ENCODE data around the gene NKAIN2.

The NKAIN2 gene

DNA sequence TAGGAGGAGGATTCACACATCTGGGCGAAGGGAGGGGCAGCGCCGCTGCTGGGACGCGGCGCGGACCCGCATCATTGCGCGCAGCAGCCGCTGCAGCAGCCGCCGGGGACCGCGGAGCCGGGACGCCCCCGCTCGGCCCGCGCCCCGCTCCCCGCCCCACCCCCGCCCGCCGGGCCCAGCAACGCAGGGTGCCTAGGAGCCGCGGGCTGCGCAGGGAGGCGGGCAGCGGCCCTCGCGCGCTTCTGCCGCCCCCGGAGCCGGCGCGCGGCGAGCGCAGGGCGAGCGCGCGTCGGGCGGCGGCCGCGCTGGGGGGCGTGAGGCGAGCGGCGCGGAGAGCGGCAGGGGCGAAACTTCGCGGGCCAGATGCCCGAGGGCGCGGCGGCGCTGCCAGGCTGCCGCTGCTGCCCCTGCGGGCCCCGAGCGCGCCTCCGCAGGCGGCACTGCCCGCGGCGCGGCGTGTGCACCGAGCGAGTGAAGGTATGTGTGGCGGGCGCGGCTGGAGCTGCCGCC, at the start of gene NKAIN2:
NKAIN2 (plus strand) TSS at position 362 of the 510 bp plus-strand sequence.
- no peak for DNase-seq (ENCODE audit: low read depth)

DNA sequence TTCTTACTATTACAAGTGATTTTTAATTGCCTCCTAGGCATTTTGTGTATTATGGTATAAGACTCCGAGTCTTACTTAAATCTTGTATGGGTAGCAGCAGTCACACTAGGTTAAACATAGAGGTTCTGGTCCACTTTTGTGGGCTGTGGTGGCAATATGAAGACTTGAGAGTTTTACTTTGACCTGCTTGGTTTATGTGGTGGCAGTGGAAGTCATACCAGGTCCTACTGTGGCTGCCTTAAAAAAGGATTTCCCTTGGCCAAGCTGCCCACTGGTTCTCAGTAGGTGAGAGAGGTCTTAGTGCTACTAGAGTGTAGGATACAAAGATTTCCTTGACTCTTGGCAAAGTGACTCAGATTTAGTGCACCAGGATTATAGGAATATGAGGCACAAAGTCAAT, 44.2 kb upstream of the NKAIN2 start:
- no peak for DNase-seq (ENCODE audit: low read depth)

DNA sequence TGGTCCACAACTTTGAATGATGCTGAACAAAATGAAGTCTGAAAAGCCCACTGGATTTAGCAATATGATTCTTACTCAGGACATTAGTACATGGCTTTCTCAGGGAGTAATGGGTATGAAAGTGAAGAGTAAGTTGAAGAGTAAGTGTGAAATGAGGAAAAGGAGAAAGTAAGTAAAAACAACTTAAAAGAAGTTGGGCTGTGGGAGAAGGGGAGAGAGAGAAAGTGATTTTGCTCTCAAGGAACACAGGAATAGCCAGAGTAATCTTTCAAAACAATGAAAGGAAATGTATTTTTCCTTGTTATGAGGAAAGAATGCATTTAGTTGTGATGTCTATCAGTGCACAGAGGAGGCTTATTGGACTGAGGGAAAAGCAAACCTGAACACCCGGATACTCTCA, 39.8 kb upstream of the NKAIN2 start:
- no peak for DNase-seq (ENCODE audit: low read depth)

DNA sequence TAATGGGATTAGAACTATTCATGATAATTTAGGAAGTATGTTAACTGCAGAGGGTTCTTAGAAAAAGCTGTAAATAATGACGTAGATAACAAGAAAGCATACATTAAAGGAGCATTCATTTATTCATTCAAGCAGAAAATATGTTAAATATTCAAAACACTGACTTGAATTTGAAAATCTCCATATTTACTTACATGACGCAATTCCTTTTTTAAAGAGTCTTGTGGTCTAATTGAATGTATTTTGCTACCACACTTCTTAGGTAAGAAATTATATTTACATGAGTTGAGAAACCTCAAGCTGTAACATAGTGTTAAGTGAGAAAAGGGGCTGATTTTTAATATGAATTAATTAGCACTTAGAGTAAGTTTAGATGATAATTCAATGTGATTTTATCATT, 38.9 kb upstream of the NKAIN2 start:
- no peak for DNase-seq (ENCODE audit: low read depth)

DNA sequence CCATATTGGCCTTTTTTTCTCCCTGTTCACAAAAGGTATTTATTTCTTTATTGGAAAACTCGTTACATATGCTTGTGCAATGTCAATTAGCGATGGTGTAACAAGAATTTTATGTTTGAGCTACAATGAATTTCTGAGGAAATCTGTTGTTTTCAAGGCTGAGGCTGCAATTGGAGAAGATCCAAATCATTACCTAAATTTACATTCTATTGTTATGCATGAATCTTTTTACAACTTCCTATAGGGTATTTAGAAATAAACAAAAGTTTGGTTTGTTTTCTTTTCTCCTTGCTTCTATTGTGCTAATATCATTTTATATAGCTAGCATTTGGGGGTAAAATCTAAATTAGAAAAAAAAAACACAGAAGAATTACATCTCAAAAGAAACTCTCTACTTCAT, 34.7 kb upstream of the NKAIN2 start:
- DNase-seq (ENCODE audit: low read depth) = no peak

DNA sequence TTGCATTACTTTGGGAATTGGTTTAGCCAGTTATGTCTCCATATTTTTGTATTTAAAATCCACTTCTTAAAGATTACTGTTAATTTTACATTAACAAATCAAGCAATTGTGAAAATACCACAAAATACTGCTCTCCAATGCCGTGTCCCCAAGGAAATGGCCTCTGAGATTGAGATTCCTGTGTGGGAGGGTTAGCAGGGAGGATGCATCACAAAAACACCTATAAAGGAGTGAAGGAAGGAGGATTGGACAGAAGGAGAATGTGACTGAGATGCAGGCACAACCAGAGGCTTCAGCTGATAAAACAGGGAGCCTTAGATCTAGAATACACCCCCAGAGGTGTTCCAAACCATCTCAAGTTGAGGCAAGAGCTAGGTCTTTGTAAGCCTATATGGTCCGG, 34.2 kb upstream of the NKAIN2 start:
- DNase-seq (ENCODE audit: low read depth) = no peak

DNA sequence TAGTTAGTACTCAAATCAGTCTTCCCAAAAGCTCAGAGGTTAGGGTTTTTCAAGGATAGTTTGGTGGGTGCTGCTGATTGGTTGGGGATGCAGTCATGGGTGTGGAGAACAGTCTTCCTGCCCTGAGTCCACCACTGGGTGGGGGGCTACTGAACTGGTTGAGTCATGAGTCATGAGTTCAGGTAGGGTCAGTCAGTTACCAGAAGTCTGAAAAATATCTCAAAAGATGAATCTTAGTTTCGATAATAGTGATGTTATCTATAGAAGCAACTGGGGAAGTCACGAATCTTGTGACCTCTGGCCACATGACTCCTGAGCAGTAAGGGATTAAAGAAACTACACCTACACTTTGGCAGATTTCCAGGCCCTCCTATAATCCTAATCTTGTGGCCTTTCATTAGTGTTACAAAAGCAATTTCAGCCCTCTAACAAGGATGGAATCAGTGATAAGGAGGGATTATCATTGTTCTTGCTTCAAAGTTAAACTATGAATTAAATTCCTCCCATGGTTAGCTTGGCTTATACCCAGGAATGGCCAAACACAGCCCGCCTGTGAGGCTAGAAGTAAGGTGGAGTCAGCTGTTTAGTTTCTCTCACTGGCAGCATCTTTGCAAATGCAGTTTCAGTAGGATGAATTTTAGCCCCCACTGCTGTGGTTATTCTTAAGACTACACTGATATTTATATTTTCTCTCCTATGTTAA, 33.3 kb upstream of the NKAIN2 start:
- no peak for DNase-seq (ENCODE audit: low read depth)

DNA sequence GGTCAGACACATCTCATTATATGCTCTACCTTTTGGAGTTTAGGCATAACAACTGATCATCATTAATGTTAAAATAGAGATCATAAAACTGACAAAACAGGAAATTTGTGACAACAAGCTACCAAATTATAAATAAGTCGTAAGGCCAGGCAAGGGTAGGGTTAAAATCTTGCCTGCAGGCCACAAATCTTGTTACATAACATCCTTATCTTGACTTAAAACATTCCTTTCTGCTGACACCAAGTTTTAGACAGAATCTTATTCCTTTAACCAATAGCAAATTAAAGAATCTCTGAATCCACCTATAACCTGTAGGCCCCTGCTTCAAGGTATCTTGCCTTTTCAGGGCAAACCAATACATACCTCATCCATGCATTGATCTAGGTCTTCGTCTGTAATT, 32.5 kb upstream of the NKAIN2 start:
- DNase-seq (ENCODE audit: low read depth) = no peak

DNA sequence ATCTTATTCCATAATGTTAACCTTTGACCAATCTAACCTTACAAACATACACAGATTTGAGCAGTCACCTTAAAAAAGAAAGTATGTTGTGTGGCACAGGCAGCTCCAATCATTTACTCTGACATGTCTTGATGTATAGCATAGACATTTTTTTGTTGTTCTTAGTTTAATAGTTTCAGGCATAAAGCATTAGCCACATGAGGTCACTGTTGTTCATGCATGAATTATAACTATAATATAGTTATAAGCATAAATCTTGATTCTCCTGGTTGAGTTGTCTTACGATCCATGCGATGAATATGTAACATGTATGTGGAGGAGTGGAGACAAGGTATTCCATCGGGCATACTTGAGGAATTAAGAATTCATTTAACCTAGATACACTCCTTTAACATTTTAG, 26.1 kb upstream of the NKAIN2 start:
- DNase-seq (ENCODE audit: low read depth) = no peak

DNA sequence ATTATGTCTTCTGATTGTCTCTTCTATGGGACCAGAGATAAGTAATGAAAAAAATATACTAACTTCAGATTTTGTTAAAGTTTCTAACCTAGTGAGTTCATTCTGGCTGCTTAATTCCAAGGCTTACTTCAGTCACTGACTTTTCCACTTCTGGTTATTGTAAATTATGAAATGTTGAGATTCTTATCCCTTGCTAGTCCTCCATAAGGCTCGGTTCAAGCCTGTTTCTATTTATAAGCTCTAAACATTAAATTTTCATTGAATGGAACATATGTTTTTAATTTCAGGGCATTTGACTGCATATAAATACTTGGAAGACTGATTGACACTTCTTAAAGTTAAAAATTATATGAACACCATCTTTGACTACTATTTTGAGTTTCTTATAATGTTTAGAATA, 23.6 kb upstream of the NKAIN2 start:
- no peak for DNase-seq (ENCODE audit: low read depth)

DNA sequence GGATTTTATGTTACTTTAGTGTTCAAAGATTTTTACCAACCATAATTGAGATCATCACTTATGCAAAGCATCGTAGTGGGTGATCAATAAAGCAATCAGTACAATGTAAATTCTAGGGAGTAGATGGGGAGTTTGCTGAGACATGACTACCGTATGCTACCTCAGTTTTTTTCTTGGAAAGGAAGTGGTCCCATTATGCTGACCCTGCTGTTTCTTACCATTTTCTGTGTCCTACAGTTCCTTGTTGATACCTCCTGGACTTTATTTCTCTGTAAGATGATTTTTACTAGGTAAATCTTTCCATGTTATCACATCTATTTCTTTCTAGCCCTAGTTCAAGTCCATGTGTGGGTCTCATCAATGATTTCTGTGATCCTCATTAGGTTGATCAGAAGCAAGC, 19.3 kb upstream of the NKAIN2 start:
- no peak for DNase-seq (ENCODE audit: low read depth)

DNA sequence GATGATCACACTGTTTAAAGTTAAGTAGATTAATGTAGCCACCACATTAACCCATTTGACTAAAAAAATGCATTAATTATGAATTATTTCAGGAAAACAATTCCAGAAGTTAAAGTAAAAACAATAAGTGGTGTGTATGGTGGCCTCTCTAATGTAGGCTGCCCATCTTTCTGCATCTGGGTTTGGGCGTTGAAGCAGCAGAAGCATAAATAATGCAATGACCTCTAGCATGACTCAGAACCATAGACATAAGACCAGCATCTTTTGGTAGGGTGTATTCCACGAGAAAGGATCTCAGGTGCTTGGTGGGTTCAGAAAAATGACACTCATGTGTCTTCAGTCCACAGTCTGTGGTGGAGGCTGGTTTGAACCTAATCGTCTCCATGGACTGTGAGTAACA, 18.6 kb upstream of the NKAIN2 start:
- DNase-seq (ENCODE audit: low read depth) = no peak

DNA sequence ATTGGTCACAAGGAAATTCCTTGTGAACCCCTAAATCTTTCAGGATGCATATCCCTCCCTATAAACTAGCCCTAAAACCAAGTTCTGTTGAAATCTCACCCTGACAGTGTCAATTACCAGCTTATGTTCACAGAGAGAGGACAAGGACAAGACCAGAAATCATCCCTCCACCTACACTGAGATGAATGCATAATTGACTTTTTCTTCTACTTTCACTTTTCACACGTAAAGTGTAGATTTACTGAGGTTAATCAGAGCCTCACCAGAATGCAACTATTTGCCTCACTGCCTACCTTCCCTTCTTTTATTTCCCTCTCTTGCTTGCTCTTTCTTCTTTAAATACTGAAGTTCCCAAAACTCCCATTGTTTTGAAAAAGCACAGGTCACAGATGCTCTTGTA, 15.3 kb upstream of the NKAIN2 start:
- DNase-seq (ENCODE audit: low read depth) = no peak

DNA sequence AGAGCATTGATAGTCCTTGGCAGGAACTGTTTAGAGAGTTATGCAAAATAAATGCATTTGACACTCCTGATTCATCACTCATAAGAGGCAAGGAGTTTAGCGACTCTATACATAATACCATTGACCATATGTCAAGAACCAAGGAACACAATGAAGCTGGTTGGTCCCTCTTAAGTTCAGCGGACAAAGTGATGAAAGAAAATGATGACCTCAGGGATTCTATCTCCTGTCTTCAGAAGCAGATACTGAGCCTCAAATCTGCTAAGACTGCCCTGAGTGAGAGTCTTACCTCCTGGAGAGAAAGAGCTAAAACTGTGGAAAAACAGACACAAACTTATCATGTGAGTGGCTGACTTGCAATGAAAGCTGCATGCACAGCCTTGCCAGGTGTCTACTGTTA, 9.5 kb upstream of the NKAIN2 start:
- no peak for DNase-seq (ENCODE audit: low read depth)

DNA sequence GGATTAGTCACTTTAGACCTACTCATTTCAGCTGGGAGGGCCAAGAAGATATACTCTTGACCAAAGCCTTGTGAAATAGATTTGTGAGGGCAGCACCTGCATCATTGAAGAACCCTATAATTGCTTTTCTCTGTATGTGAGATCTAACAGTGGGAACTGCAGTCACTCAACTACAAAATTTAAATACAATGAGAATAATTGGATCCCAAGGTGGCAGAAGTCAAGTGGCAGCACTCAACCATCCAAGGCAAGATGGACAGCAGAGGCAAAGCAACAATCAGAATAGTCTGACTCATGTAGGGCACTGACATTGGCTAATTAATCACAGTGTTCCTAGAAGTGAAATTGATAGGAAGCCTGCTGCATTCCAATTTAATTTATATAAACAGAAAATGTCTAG, 8.9 kb upstream of the NKAIN2 start:
- DNase-seq (ENCODE audit: low read depth) = no peak

DNA sequence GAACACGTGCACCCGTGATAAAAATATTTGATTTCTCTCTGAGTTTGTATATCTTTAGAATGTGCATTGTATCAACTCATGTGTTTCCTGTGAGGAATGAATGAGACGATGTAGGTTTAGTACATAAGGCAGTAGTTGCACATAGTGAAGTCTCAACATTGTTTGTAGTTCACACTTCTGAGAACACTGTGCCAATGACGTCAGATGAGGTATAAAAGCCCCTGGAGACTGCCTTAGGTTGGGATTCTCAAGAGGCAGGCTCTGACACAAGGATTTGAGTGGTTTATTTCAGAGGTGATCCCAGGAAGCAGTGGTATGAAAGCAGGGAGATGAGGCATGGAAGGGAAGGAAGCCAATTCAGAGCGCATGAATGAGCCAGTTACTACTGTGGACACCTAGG, 2.6 kb upstream of the NKAIN2 start:
- no peak for DNase-seq (ENCODE audit: low read depth)

DNA sequence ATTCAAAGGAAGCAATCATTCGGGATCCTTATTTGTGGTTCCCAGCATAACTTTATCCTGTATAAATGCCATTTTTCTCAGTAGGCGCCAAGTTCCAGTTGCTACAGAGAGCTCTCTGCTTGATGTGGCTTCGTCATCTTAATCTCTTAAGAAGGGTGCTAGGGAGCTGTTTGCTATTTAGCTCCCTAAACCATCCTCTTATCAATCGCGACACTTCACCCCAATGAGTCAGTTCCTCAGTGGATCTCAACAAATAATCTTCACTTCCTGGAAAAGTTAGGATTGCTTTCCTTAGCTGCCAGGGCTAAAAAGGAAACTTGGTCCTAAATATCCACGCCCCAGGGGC, 1.3 kb upstream of the NKAIN2 start:
- DNase-seq (ENCODE audit: low read depth) = no peak

DNA sequence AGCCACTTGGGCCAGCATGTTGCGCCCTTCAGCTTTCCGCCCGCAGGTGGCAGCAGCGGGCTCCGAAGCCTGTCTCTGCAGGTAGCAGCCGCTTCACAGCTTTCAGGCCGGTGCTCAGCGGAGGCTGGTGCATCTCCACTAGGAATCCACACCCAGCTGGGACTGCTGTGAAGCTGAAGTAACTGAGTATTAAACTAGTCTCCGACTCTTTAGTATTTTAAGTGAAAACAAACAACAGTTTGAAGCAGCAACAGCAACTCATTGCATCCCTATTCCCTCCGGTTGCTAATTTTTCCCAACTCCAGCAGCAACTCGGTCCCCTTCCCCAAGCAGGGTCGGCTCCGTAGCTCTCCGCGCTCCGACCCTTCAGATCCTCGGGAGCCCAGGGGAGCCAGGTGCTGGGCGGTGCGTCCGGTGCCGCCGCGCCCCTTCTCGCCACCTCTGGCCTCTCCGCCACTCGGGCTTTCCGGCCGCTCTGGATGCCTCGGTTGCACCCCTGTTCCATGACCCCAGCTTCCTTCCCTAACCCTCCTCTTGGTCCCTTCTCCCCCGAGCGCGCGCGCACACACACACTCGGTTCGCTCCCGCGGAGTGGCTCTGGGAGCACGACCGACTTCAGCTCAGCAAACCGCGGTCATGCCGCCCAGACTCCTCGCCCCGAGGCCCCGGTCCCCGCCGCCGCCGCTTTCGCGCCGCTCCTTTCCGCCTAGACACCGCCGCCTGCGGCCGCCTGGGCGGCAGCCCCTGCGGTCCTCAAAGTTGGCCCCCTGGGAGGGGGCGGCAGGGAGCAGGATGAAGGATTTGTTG, 765 bp upstream of the NKAIN2 start:
- peak; percentile 25 for DNase-seq (ENCODE audit: low read depth)

DNA sequence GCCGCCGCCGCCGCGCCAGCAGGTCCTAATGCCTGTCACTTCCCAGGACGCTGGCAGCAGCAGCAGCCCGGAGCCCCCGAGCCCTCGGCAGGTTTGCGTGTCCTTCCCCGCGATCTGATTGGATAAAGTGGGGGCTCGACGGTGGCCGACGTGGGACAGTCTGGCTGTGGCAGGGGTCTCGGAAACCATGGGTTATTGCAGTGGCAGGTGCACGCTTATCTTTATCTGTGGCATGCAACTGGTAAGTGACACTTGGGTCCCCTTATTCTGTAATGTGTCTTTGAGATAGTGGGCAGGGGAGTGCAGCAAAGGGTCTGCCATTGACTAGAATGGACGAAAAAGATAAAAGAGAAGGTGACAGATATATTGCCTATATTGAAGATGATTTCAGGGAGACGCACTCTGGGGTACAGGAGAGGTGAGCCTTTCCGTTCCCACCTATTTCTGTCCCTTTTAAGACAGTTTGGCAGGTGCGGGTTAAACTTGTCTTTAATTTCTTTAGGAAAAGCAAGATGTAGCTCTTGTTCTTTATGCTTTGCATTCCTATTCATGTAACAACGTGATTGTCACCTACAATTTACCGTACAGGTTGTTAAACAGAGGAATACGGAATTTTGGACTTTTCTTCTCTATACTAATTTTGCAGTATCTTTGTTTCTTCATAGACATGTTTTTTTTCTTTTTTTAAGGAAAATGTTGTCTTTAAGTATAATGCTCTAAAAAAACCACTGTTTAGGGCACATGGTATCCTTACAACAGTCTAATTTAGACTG, 535 bp downstream of the NKAIN2 start:
- DNase-seq (ENCODE audit: low read depth) = no peak

DNA sequence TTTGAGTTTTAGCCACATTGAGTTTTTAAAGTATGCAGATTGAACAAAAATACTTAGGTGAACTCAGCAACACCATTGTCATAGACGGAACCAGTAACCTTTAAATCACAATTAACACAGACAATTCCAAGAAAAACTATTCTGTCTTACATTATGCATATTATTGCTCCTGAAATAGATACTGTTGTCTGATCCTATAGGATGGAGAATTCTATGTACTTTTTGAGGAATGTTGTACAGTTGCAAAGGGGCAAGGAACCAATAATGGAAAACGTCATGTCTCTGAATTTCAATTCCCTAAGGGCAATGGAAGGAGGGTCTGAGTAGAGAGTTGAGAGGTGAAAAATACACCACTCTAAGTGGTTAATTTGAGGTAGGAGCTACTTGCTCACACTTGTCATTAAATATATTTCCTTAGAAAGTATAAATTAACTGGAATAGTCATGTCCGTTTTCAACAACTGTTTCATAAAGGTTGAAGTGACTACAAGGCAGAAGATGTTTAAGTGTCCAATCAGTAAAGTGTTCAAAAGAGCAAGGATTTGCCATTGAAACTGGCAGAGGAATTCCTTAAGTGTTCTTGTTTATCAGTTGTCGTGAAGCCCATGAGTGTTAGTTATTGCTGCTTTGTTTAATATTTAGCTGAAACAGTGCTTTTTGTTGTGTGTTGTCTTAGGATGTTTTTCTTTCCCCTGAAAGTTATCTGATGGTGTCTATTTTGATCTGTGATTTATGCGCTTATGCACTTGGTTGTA, 1.3 kb downstream of the NKAIN2 start:
- DNase-seq (ENCODE audit: low read depth) = no peak

DNA sequence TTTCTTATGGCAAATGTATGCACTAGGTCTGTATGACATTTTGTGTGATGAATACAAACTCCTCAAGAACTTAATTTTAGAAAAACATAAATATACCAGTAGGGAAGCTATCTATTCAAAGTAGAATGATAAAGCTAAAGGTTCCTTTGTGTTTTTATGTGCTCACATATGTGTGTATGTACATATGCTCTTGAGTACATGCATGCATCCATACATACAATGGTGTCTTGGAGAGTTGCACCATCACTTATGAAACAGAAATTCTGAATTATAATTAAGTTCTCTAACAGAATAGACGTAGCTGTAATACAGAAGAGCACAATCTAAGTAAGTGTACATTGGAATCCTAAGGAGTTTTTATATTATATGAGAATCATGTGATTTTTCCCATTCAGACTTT, 2.3 kb downstream of the NKAIN2 start:
- DNase-seq (ENCODE audit: low read depth) = no peak

DNA sequence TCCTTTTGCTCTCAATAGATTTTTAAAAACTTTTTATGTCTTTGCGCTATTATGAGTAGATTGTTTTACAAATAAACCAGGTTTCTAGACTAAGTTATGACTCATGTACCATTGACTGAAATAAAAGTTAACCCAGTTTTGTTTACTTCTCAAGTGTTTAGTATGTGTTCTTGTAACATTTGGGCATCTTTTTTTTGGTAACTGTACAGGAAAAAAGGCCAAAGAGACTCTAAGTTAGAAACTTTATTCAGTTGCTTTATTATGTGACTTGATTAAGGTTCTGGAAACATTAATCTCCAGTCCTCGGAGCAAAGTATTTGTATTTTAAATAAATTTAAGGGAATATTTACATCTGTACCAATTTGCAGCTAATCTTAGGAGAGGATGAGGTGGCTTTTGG, 2.9 kb downstream of the NKAIN2 start:
- DNase-seq (ENCODE audit: low read depth) = no peak

Measured in stimulated activated CD8-positive, alpha-beta memory T cell treated with anti-CD3 and anti-CD28 coated beads, Interleukin-7, amount 100 ng/mL, for 24 hours (primary cell).